ENCODE results near the gene SSTR5. TPM values are rescaled to one million over a fixed set of nuclear protein-coding genes. Genes with fewer than 3 reads are reported as not detected.
"Not testable (repeated sequence)": the region's sequence is repeated elsewhere in the genome, so short reads cannot be mapped to it uniquely, and the experiment has no call there.

Gene SSTR5
- total RNA-seq, 1 donor from 2014 or later = not detected

- no peak for ATAC-seq
Observed at GRCh38 chr16:1075546-1075945, 3.0 kb downstream of the SSTR5 start.

DNA sequence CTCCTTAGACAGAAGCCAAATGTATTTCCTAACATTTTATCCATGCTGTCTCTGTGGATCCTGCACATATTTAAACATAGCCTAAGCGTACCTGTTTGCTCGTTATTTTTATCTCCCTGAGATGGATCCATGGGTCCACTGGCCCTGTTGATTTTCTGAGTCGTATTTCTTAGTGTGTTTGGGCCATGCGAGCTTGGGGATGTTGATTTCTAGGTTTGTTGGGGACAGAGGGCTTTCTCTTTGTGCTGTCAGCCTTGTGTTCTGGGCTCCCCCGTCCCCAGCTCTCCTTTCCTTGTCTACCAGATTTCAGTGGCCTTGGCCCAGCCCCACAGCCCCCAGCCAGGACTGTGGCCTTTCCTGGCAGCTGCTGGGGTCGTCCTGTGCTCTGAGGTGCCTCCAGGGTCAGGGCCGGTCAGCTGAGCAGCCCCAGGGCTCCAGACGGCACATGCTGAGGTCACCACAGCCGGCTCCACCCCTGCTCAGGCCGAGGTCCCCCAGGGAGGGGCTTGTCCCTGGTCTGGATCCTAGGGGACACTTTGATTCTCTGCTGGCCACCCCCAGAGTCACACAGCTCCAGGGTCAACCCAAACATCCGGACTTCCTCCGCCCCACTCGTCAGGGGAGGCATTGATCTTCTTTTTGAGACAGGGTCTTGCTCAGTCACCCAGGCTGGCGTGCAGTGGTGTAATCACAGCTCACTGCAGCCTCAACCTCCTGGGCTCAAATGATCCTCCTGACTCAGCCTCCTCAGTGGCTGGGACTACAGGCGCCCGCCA is 4.4 kb downstream of the SSTR5 start:
- no peak for ATAC-seq

DNA sequence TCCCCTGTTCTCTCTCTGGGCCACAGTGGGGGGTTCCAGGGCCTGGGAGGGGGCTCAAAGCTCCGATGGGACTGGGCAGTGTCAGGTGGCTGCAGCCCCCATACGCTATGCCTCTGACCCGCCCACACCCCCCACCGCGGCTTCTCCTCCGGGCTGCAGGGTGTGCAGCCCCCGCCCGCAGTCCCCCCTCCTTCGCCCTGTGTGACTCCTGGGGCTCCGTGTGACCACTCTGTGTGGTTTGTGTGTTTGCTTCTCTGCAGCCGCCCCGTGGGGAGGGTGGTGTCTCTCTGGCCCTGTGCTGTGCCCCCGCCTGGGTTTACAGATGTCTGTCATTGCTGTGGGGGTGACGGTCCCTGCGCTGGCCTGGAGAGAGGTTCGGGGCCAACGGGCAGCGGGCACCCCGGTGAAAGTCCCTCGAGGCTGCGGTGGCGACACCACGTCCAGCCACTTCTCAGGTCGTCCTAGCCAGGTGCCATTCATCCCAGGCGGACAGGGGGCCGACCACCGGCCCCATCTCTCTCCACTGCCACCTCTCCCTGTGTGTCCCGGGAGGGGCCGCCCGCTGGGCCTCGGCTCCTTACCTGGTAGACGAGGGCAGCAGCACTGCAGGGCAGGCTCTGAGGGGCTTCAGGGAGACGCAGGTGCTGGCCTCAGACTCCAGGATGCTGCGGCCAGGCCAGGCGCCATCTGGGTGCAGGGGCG is 5.5 kb downstream of the SSTR5 start:
- ATAC-seq = no peak

- peak; percentile 70 for ATAC-seq
Observed at GRCh38 chr16:1078579-1079021, 6.1 kb downstream of the SSTR5 start.

DNA sequence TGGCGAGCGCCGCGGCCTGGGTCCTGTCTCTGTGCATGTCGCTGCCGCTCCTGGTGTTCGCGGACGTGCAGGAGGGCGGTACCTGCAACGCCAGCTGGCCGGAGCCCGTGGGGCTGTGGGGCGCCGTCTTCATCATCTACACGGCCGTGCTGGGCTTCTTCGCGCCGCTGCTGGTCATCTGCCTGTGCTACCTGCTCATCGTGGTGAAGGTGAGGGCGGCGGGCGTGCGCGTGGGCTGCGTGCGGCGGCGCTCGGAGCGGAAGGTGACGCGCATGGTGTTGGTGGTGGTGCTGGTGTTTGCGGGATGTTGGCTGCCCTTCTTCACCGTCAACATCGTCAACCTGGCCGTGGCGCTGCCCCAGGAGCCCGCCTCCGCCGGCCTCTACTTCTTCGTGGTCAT is 6.8 kb downstream of the SSTR5 start:
- ATAC-seq = no peak

GRCh38 chr16:1079786-1080525 is 7.4 kb downstream of the SSTR5 start:
- no peak for ATAC-seq

GRCh38 chr16:1080801-1081733 is 8.5 kb downstream of the SSTR5 start:
- ATAC-seq = no peak

DNA sequence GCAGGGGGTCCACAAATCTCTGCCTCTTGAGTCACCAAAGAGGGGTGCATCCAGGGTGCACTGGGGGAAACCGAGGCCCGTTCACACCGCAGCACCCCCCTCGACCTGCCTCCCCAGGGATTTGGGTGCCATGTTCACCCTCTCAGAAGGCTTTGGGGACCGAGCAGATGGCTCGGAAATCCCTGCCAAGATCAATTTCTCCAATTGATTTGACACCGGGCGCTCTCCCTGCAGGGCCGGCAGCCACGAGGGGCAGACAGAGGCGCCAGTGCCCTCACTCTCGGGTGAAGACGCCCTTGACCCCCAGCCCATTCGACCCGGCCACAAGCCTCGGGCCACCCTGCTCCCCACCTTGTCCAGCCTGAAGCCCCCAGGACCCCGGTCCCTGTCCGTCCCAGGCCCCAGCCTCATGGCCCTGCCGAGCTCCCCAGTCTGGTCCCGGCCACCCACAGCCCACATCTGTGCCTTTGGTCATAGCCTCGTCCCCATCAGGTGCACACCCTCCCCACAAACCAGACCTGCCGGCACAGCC is 9.3 kb downstream of the SSTR5 start:
- no peak for ATAC-seq

GRCh38 chr16:1082266-1082951 is 9.9 kb downstream of the SSTR5 start:
- ATAC-seq = peak; percentile 66

- peak; percentile 35 for ATAC-seq
Observed at GRCh38 chr16:1082952-1083675, 10.6 kb downstream of the SSTR5 start.

- no peak for ATAC-seq
Observed at GRCh38 chr16:1084971-1085370, 12.4 kb downstream of the SSTR5 start.

GRCh38 chr16:1086443-1086842 is 13.9 kb downstream of the SSTR5 start:
- not testable (repeated sequence) for ATAC-seq

DNA sequence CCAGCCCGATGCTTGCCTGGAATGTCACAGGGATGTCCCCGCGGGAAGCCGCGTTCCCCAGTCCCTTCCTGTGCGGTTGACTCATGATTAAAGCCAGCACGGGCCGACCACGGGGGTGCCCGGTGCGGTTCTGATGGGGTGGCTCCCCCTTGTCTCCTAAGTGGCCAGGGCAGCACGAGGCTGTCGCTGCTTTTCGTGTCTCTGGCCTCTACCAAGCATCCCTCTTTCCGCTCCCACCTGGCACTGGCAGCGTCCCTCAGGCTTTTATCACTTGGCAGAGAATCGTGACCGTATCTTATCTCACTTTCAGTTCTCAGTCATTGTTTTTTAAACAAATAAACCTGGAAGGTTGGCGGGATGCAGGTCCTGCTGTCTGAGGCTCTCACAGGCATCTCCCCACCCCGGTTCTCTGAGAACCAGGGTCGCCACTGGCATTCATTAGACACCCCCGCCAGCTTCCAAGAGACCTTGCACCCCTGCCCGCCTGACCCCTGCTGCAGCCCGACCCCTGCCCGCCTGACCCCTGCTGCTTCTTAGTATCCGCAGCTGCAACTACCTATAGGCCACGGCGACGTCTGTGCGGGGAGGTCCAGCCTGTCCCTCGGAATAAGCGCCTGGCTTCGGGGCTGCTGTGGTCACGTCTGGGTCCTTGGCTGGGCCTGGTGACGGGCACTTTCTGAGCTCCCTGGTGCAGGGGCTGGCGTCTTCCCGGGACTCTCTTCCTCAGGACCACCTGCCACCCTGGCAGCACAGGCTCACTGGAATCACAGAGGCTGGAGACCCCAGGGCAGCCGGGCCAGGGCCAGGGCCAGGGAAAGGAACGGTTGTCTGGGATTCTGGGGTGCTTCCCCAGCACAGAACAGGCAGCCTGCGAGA is 16.0 kb downstream of the SSTR5 start:
- no peak for ATAC-seq

GRCh38 chr16:1089439-1089821 is 16.9 kb downstream of the SSTR5 start:
- no peak for ATAC-seq

DNA sequence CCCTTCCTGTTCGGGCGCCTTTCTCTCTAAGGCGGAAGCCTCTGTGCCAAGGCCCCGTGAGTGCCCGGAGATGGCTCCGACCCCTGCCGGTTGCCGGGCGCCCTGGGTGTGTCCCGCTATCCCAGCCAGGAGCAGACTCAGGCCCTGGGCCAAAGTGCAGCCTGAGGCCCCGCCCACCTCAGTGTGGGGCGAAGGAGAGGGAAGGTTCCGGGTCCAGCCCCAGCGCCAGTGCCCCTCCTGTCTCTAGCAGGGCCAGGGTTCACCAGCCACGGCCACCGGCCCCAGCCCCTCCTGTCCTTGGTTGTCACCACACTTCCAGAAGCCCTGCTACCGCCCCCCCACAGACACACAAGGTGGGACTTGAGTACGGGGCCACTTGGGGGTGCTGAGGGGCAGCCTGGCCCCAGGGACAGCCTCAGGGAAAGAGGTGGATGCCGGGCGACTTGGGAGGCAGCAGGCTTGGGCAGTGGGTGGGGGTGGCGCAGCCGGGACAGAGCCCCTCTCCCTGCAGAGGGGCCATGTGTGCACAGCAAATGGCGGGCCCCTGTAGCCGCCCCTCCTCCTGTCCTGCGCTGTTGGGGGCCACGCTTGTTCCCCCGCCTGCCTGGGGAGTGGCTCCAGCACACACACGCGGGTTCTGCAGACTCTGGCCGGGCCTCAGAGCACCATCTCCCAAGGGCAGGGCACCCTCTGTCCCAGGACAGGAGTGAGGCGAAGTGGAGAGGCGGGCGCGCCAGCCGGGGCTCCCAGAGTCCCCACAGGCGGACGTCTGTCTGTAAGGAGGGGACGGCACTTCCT is 17.5 kb downstream of the SSTR5 start:
- peak; percentile 62 for ATAC-seq

DNA sequence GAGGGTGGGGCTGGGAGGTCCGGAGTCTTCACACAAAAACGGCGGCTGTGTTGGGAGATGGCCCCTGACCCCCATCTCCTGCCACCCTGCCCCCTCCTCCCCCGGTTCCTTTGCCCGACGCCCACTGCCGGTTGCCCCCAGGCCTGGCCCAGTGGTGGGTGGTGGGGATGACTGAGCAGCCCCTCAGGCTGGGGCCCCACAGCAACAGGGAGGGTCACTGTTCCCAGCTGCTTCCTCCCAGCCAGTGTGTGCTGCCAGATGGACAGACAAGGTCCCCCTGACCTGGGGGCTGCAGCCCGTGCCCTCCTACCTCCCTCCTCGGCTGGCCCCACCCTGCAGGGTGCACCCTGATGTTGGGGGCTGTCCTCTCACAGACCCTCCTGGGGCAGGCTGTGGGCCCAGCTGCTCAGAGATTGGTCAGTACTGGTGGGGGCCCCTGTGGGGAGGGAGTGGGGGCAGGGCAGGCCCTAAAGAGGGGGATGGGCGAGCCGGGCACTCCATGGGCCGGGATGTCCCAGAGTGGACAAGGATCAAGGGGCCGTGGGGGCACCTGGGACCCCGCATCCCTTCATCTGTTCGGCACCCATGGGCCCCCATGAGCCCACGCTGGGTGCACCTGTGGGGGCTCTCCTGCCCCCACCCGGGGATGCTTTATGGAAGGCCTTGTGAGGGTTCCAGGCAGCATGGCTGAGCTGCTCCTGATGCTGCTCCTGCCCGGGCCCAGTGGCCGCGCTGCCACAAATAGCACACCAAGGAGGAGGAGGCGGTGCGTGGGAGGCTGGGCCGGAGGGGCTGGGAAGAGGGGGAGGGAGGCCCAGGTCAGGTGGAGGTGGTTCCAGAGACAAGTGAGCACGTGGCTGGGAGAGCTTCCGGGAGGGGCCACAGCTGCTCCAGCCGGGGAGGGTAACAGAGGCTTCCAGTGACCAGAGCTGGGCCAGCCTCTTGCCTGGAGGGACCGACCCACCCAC is 18.4 kb downstream of the SSTR5 start:
- peak; percentile 8 for ATAC-seq

DNA sequence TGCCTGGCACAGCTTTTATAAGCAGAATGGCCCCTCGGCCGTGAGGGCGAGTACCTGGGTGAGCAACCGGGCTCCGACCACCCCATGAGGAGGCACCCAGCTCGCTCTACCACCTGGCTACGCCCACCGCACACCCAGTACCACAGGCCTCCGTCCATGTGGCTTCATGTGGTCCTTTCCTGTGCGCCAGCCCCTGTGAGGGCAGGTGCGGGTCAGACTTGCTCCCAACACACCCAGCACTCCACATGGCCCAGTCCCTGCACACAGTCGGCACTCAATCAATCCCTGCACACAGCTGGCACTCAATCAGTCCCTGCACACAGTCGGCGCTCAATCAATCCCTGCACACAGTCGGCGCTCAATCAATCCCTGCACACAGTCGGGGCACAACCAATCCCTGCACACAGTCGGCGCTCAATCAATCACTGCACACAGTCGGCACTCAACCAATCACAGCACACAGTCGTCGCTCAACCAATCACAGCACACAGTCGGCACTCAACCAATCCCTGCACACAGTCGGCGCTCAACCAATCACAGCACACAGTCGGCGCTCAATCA is 19.5 kb downstream of the SSTR5 start:
- ATAC-seq = no peak

Data from esophagus mucosa (tissue), 1 donor.